Skeletal muscle cell (primary cell): ENCODE data around the gene CLIC6.

Experiments
- DNase-seq: peaks from one replicate; pipeline ENCODE4 v3.0.0-alpha.2; 2010; ENCODE audit warnings: low read depth
- H3K4me3 ChIP-seq: 2 replicates; pipeline ENCODE4 v1.5.1; 2011; ENCODE audit warnings: low read depth, mild to moderate bottlenecking, control low read depth, low read length, moderate library complexity

The CLIC6 gene

GRCh38 chr21:34690041-34690792 lies 21.4 kb downstream of the CLIC6 start:
- no peak for DNase-seq
- H3K4me3 ChIP-seq: no peak overlapping the region

GRCh38 chr21:34690793-34691175 lies 22.0 kb downstream of the CLIC6 start:
- no peak for DNase-seq

GRCh38 chr21:34691390-34692032 lies 22.7 kb downstream of the CLIC6 start:
- no peak for DNase-seq
- no peak overlapping the region for H3K4me3 ChIP-seq

More at GRCh38 chr21:34690793-34691175, 22.0 kb downstream of the CLIC6 start:
- H3K4me3 ChIP-seq: no peak overlapping the region

- H3K4me3 ChIP-seq: no peak overlapping the region
- DNase-seq: no peak
Measured at GRCh38 chr21:34692458-34693020, 23.7 kb downstream of the CLIC6 start.

- no peak overlapping the region for H3K4me3 ChIP-seq
- DNase-seq: peak; percentile 14
Measured at GRCh38 chr21:34693192-34693810, 24.5 kb downstream of the CLIC6 start.

- H3K4me3 ChIP-seq: no peak overlapping the region
- no peak for DNase-seq
Measured at GRCh38 chr21:34695434-34695833, 26.6 kb downstream of the CLIC6 start.

GRCh38 chr21:34696121-34696520 lies 27.3 kb downstream of the CLIC6 start:
- DNase-seq: no peak
- no peak overlapping the region for H3K4me3 ChIP-seq

GRCh38 chr21:34697826-34698225 lies 29.0 kb downstream of the CLIC6 start:
- H3K4me3 ChIP-seq: no peak overlapping the region
- DNase-seq: no peak

- no peak overlapping the region for H3K4me3 ChIP-seq
- no peak for DNase-seq
Measured at GRCh38 chr21:34698270-34699015, 29.6 kb downstream of the CLIC6 start.

GRCh38 chr21:34700605-34701004 lies 31.8 kb downstream of the CLIC6 start:
- no peak overlapping the region for H3K4me3 ChIP-seq
- no peak for DNase-seq

- H3K4me3 ChIP-seq: no peak overlapping the region
- DNase-seq: no peak
Measured at GRCh38 chr21:34701726-34702125, 32.9 kb downstream of the CLIC6 start.

- H3K4me3 ChIP-seq: no peak overlapping the region
- peak; percentile 69 for DNase-seq
Measured at GRCh38 chr21:34702341-34703170, 33.8 kb downstream of the CLIC6 start.

- DNase-seq: no peak
- H3K4me3 ChIP-seq: no peak overlapping the region
Measured at GRCh38 chr21:34703571-34703970, 34.8 kb downstream of the CLIC6 start.

GRCh38 chr21:34704119-34704518 lies 35.3 kb downstream of the CLIC6 start:
- H3K4me3 ChIP-seq: no peak overlapping the region
- DNase-seq: peak; percentile 20

GRCh38 chr21:34705011-34705410 lies 36.2 kb downstream of the CLIC6 start:
- H3K4me3 ChIP-seq: no peak overlapping the region
- no peak for DNase-seq

GRCh38 chr21:34706337-34706736 lies 37.5 kb downstream of the CLIC6 start:
- no peak for DNase-seq
- H3K4me3 ChIP-seq: no peak overlapping the region

- DNase-seq: no peak
- no peak overlapping the region for H3K4me3 ChIP-seq
Measured at GRCh38 chr21:34707876-34708325, 39.1 kb downstream of the CLIC6 start.

GRCh38 chr21:34713621-34714020 lies 44.8 kb downstream of the CLIC6 start:
- no peak for DNase-seq
- no peak overlapping the region for H3K4me3 ChIP-seq

- no peak for DNase-seq
- no peak overlapping the region for H3K4me3 ChIP-seq
Measured at GRCh38 chr21:34715518-34715917, 46.7 kb downstream of the CLIC6 start.
